AG08396 (cell line): ENCODE measurements around the gene TK2.
"Not testable (repeated sequence)": the region's sequence is repeated elsewhere in the genome, so short reads cannot be mapped to it uniquely, and the experiment has no call there.

Experiments
- DNase-seq: peaks from one replicate; pipeline ENCODE4 v3.0.0; 2012; ENCODE audit warnings: low spot score, mixed read lengths

The TK2 gene

DNA sequence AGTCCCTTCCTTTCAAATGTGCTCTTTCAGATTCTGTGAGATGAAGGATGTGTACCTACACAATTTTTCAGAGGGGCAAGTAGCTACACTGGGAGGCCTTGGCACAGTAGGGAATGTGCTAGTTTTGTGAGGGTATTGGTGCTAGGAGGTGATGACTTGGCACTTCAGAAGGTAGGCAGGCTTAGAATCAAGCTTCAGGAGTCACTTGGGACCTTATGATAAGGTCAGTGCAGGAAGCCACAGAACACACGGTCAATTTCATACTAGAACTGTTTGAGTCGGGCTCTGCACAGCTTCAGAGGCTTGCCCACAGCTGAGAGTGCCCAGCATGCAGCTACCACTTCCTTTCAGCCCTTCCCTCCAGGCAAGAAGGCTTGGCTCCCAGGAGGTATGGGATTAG lies 22.4 kb upstream of the TK2 start:
- no peak for DNase-seq

DNA sequence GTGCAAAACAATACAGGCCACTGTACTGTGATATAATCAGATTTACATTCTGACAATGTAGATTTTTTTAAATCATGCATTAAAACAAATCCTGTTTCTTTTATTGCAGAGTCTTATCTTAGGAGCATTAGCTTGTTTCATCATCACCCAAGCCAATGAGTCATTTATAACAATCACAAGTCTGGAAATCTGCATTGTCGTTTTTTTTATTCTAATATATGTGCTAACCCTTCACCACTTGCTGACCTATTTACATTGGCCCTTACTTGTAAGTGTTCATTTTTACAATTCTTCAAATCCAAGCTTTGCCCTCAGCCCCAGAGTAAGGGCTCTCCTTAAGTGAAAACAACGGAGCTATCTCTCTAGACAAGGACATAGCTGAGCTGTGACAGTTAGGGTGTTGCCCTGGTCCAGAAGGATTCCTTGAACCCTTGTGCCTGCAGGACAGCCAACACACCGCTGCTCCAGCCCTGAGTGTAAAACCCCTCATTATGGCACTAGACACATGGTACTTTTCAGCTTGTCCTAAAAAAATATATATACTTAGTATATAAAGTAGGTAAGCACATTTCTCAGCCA lies 20.0 kb upstream of the TK2 start:
- peak; percentile 43 for DNase-seq

DNA sequence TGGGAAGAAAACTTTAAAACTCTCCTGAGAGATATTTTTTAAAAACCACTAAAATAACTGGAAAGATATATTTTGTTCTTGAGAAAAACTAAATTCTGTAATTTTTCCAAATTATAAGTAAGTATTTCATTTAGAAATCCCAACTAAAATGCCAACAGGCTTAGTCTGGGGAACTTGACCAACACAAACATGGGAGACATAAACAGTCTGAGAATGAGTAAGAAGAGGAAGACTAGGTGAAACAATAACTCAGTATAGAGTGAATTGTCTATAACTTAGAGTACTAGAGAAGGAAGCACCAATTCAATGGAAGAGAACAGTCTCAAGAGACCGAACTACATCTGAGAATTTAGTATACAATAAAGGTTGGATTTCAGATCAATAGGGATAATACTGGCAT lies 19.2 kb upstream of the TK2 start:
- DNase-seq, result peak; percentile 64

DNA sequence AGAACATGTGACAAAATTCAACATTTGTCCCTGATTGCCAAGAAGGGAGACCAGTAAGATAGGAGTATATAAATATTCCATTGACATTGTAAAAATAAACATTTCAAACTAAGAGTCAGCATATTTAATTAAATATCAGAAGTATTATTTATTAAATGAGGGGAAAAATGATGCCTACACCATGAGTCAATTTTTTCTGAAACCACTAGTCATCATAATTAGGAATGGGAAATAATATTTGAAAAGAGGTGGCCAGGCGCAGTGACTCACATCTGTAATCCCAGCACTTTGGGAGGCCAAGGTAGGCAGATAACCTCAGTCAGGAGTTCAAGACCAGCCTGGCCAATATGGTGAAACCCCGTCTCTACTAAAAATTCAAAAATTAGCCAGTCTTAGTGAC lies 18.4 kb upstream of the TK2 start:
- peak; percentile 49 for DNase-seq

DNA sequence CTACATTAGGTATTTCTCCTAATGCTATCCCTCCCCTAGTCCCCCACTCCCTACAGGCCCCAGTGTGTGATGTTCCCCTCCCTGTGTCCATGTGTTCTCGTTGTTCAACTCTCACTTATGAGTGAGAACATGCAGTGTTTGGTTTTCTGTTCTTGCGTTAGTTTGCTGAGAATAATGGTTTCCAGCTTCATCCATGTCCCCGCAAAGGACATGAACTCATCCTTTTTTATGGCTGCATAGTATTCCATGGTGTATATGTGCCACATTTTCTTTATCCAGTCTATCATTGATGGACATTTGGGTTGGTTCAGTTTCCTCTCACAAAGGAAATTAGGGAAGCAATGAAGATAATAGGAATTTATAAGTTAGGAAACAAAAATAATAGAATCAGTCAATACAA lies 17.3 kb upstream of the TK2 start:
- not testable (repeated sequence) for DNase-seq

DNA sequence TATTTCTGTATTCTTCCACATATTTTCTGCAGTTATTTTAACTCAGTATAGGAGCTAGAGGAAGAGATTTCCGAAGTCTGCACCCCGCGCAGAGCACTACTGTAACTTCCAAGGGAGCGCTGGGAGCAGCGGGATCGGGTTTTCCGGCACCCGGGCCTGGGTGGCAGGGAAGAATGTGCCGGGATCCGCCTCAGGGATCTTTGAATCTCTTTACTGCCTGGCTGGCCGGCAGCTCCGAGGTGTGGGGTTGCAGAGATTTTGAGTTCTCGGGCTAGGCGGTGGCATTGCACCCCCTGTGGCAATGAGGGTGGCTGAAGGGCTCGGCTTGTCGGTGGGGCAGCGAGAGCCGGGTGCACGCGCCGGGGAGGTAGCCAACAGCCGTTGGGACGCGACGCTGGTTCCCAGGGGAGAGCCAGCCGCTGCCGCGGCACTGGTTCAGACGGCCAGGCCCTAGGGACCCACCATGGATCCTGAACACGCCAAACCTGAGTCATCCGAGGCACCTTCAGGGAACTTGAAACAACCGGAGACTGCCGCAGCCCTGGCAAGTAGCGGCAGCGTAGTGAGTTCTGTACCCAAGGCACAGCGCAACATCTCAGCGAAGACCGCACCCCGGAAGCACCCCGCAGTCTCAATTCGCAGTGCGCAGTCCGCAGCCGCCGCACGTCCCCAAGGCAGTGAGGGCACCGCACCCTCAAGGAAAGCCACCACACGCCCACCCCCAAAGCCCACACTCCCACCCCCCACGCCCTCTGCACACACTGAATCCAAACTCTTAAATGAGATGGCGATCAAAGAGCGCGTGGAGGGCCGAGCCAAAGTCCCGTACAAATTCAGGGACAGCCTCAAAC lies 16.4 kb upstream of the TK2 start, which contains the start of gene CMTM1:
Gene CMTM1 (plus strand): TSS at position 389 of the 851 bp plus-strand sequence. CDS start 75 bp downstream, at position 464.
- no peak for DNase-seq

DNA sequence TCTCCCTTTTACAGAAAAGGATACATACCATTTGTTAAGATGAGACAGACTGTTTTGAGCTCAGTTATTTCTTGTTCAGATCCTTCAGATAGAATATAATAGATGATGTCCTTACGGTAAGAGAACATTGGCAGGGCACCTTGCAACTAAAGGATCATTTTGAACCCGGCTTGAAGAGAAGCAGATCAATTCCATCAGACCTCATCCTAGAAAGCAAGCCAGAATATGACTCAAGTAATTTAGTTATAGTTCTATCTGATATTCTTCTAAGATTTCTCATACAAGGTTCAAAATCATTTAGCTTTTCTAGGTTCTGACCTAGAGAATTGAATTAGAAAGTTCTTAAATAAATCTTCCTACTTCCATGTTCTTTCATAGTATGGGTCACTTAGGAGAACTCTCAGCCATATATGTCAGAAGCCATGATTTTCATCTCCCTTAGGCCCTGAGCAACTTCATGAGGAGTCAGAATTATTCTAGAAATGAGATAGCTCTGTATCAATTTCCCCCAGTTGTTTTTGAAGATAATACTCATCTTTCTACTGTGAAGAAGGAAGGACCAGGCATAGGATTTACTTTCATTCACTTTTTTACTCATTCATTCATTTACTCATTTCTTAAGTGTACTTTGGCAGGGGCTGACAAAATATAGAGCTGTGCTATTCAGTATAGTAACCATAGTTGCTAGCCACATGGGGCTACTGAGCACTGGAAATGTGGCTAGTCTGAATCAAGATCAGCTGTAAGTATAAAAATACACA lies 13.8 kb upstream of the TK2 start:
- no peak for DNase-seq

DNA sequence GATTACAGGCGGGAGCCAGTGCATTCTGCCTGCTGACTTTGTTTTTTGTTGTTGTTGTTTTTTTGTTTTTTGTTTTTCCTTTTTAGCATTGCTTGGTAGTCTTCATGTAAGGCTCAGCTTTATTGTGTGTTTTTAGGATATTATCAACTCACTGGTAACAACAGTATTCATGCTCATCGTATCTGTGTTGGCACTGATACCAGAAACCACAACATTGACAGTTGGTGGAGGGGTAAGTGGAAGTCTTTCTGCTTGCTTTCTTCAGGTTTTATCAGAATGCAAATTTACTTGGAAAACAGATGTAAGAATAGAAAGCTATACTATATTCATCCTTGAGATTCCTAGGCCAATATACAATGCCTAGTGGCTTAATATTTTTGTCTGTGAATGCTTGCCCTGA lies 13.1 kb upstream of the TK2 start:
- DNase-seq, result no peak

DNA sequence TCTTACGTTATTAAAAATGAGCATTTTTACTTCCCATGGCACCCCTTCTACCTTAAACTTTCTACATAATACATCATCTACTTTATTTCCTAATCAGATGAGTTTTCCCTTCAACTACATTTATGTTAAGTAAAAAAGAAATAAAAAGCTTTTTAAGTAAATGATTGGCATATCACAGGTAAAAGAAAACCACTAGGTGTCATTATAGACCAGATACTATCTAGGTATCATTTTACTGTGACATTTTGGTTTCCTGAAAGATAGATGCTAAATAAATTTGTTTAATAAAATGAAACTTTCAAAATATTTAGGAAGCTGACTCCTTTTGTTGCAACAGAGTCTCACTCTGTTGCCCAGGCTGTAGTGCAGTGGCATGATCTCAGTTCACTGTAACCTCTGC lies 12.5 kb upstream of the TK2 start:
- no peak for DNase-seq

DNA sequence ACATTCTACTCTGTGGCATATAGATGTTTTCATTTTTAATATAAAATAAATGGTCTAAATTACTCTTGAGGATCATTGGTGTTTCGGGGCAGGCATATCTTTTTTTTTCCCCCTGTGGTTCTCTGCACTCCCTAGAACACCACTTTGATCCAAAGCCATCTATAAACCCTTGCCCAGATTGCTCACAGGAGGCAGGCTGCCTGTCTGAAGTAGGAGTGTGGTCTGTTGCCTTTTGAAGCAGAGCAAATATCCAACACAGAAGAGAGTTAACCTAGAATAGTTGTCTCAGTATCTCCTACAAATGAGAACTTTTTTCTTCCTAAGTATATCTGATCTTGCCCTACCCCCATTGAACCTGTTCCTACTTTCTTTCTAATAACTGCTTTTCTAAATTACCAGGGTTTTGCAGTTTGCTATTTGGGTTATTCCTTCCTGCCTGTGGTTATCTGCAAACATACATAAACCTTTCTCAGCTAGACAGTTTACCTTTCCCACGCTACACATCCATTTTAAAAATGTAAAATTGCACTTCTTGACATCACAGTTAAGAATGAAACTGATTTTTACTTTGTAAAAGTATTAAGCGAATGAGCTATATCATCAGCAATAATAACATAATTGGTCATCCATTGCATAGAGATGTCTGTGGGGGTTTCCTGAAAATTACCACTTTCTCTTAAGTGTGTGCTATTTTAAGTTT lies 11.6 kb upstream of the TK2 start:
- no peak for DNase-seq

DNA sequence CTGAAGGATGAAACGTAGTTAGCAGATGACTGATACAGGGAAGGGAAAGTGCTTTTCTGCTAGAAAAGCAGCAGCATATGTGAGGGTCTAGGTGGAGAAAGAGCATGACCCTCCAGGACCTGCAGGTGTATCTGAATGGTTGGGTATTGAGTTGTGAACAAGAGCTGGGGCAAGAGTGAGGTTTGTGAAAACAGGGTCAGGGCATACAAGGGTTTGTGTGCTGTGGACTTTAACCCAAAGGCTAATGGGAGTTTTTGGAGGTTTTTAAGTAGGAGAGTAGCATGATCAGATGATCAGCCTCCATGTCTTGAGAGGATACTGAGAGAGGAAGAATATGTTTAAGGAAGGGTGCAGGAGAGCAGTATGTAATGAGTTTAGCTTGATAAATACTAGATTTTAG lies 10.2 kb upstream of the TK2 start:
- no peak for DNase-seq

DNA sequence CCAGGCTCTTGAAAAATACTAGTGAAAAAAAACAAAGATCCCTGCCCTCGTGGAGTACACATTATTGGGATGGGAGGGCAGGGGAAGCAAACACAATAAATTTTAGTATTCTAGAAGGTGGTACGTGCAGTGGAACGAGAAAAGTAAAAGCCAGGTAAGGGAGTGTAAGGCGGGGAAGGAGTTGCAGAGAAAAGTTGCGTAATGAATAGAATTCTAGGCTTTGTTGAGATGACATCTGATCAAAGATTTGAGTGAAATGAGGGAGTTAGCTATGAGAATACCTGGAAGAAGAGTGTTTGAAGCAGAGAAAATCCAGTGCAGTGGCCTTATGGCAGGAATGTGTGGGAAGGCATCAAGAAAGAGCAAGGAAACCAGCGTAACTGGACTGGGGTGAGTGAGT lies 4.6 kb upstream of the TK2 start:
- no peak for DNase-seq

DNA sequence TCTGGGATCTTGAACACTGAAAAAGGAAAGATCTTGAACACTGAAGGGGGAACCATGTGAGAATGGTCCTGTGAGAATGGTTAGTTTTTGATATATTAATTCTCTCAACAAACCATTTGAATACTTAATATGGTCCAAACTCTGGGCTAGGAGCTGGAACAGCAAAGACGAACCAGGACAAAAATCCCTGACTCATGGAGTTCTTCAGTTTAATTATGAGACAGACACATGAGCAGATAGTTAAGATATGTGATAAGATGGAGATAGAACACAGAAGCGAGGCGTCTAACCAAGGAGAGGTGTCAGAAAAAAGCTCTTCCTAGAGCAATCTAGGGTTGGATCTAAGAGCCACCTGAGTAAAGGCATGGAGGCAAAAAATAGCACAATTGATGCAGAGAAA lies 4.1 kb upstream of the TK2 start:
- DNase-seq, result no peak

DNA sequence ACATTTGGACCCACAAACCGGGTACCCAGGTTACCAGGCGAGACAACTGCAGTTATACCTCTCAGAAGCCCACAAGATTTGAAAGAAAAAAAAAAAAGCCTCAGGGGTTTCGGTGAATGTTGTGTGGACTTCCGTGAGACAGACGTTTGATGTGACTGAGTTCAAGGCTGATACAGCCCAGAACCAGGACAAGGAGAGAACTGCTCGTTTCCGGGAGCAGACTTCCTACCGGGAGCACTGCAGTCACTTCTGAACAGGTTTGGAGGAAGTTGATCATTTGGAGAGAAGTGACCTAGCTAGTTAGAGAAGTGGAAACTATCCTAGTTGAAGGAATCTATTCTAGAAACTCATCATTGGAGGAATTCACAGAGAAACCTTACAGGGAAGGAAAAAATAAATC lies 3.3 kb upstream of the TK2 start:
- DNase-seq, result no peak

DNA sequence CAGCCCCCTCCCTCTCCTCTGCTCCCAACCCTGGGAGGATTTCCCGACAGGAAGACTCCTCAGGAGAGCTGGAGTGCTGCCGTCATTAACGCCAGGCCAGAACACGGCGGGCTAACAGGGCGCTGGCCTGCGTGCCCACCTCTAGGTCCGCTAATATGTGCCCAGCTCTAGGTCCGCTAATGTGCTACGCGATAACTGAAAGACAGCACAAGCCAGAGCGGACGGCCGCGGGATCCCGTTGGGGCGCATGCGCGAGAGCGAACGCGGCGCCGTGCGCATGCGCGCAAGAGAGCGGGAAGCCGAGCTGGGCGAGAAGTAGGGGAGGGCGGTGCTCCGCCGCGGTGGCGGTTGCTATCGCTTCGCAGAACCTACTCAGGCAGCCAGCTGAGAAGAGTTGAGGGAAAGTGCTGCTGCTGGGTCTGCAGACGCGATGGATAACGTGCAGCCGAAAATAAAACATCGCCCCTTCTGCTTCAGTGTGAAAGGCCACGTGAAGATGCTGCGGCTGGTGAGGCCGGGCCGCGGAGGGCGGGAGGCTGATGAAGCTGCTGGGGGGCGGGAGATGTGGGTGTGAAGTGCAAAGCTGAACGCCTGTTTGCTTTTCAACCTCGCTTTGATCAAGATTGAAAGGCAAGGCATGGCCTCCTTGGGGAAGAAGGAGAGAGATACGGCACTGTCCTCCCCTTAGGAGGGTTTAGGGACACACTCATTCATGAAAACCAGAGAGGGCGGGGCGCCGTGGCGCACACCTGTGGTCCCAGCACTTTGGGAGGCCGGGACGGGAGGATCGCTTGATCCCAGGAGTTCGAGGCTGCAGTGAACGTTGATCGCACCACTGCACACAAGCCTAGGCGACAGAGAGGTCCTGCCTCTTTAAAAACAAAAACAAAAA lies 2.6 kb upstream of the TK2 start, which contains the start of gene CKLF:
Gene CKLF (plus strand): TSS at position 291 of the 892 bp plus-strand sequence. CDS start 140 bp downstream, at position 431.
- peak; percentile 99 for DNase-seq

DNA sequence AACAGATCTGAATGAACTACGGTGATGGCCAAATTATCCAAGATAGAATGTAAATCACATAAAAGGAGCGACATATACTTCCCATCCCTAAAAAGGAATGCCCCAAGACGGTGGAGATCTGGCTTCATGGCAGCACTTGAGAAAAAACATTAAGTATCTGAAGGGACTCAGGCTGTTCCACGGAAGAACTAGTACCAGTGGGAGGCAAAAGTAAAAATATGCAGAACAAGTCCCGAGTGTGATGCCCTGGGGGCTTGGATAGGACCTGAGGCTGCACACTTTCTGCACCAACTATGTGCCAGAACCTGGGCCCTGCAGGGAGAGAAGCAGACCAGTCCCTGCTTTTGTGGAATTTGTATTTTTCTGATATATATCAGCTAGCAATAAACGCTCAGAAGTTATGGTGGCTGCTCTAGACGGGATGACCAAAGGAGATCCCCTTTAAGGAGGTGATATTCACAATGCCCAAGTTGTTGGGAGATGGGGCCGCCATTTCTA lies 1.9 kb upstream of the TK2 start:
- no peak for DNase-seq

DNA sequence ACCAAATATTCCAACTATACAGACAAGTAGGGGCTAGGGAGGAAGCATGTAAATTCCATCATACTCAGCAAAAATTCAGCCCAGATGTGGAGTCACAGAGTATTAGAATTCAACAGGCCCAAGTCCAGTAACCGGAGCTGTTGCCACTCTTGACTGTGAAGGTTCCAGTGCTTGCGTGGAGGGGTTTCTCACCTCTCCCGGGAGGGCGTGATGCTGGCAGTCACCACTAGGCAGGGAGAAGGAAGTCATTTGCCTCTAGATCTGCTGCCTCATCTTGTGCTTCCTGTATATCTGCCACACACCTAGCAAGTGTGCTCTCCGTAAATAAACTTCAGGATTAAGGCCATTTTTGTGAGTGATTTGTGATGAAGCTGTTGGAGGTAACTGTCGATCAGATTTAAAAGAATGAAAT lies 1.4 kb upstream of the TK2 start:
- peak; percentile 25 for DNase-seq

DNA sequence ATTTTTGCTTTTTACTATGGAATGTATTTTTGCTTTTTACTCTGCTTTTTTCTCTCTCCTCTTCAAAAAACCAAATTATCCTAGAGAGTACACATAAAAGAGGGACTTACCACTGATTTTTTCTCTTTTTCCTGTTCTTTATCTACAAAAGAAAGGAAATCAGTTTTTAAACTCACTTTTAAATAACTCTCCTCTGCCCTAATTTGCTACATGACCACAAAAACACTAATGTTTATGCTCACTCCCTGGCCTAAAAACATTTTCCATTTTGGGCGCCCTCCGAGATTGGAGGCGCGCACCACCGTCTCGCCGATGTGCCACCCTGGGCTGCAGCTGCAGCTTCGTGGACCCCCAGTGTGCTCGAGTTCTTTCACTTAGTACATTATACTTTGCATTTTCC lies 1.1 kb downstream of the TK2 start:
- DNase-seq, result no peak

DNA sequence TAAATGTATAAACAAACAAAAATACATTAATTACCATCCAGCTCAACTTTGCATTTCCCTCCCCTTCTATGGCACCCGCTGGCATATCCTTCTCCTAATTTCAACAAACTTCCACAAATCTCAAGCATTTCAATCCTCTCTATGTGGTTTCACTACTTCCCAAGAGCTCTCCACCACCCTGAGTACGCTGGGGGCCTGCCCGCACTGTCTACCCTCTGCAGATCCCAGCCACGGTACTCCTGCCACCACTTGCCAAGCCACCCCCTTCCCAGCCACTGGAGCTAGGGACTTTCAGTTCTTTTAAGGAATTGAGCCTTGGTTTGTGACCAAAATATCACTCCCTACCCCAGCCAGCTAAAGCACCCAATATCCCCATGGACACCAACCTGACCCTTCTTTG lies 1.9 kb downstream of the TK2 start:
- no peak for DNase-seq

DNA sequence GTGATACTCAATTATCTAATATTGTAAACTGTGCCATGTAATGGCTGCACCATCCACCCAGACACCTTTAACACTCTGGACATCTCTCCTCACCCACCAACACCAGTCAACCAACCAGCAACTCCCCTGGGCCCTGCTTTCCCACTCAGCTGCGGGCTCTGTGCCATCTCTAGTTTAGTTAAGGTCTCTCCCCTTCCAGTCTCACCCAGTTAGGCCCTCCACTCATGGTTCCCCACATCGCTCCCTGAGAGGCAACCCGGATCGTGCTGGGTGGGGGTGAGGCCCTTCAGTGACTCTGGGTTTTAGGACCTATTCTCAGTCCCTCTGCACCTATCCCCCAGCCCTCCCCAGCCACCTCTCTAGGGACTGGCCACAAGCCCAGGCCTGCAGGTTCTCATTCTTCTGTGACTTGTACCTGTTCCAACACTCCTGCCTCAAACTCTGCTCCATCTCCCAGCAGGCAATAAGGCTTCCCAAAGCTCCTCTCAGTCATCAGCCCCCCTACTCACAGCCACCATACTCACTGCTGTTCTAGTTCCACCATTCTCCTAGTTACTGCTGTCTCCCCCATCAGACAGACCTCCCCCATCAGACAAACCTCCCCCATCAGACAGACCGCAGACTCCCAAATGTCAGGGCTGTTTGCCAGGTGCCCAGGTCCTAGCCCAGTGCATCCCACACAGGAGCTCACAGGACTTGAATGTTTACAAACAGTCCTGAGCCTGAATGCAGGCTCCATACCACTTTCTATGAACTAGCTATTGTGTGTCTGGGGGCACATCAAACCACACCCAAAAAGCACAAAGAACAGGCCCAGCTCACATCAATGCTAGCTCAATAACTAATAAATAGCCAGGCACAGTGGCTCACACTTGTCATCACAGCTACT lies 2.6 kb downstream of the TK2 start:
- DNase-seq, result no peak
